Effector memory CD8-positive, alpha-beta T cell (primary cell): ENCODE measurements around the gene AASDH.
A peak's percentile ranks its signal among the peaks of the same experiment; 100 is the strongest.
"Not testable (repeated sequence)": the region's sequence is repeated elsewhere in the genome, so short reads cannot be mapped to it uniquely, and the experiment has no call there.

Source experiments
- ATAC-seq: fragments of 150-1000 bp; cut with Tn5 transposase; replicated peaks from 2 replicates; pipeline ENCODE4 v1.10.0; 2021; ENCODE audit warnings: mild to moderate bottlenecking, moderate library complexity
- DNase-seq, 3 experiments: peaks; one replicate each; pipeline ENCODE4 v3.0.0; 2021
- H3K27ac Mint-ChIP-seq, 2 donors: one replicate each; pipeline ENCODE4 v1.8.0; 2022; ENCODE audit warnings: mild to moderate bottlenecking in 2 of 2, mixed read lengths in 2 of 2, moderate library complexity in 2 of 2
- H3K27me3 Mint-ChIP-seq, 2 donors: one replicate each; pipeline ENCODE4 v1.8.0; 2022; ENCODE audit warnings: mixed read lengths in 2 of 2
- H3K36me3 Mint-ChIP-seq: one replicate; pipeline ENCODE4 v1.8.0; 2022; ENCODE audit warnings: mild to moderate bottlenecking, moderate library complexity, mixed read lengths; ENCODE audit not compliant: insufficient read depth
- H3K4me1 Mint-ChIP-seq, 2 donors: one replicate each; pipeline ENCODE4 v1.8.0; 2022; ENCODE audit warnings: low read depth in 2 of 2, mixed read lengths in 2 of 2
- H3K4me3 Mint-ChIP-seq, 2 donors: one replicate each; pipeline ENCODE4 v1.8.0; 2022; ENCODE audit warnings: mild to moderate bottlenecking in 2 of 2, mixed read lengths in 2 of 2, moderate library complexity in 2 of 2
- H3K9me3 Mint-ChIP-seq, 2 donors: one replicate each; pipeline ENCODE4 v1.8.0; 2022; ENCODE audit warnings: mixed read lengths in 2 of 2

AASDH gene

GRCh38 chr4:56372774-56373173 is 14.5 kb downstream of the AASDH start:
- peaks cover 2 to 8% of the 10 kb centered on the region in 2 donors for H3K4me1 Mint-ChIP-seq
- no peak for DNase-seq
- H3K27ac Mint-ChIP-seq, result no peak overlapping the region
- no peak for ATAC-seq
- peaks cover 34% of the 10 kb centered on the region for H3K36me3 Mint-ChIP-seq
- no peak overlapping the region for H3K4me3 Mint-ChIP-seq
- H3K9me3 Mint-ChIP-seq, result peaks cover 0 to 2% of the 10 kb centered on the region in 2 donors
- H3K27me3 Mint-ChIP-seq, result no peaks in the 10 kb centered on the region

GRCh38 chr4:56371426-56372220 is 15.7 kb downstream of the AASDH start:
- DNase-seq (no peak), ATAC-seq (no peak)
- Mint-ChIP-seq H3K9me3 (peaks cover 0 to 2% of the 10 kb centered on the region in 2 donors), H3K4me1 (peaks cover 2 to 3% of the 10 kb centered on the region in 2 donors), H3K4me3 (no peak overlapping the region), H3K27ac (peak overlapping the region in 1 of 2 donors; percentile 0), H3K27me3 (no peaks in the 10 kb centered on the region), H3K36me3 (peaks cover 34% of the 10 kb centered on the region)

GRCh38 chr4:56370377-56370776 is 16.9 kb downstream of the AASDH start:
- H3K9me3 Mint-ChIP-seq, result peaks cover 0 to 2% of the 10 kb centered on the region in 2 donors
- no peak overlapping the region for H3K4me3 Mint-ChIP-seq
- ATAC-seq (no peak), DNase-seq (no peak)
- peaks cover 27% of the 10 kb centered on the region for H3K36me3 Mint-ChIP-seq
- no peak overlapping the region for H3K27ac Mint-ChIP-seq
- H3K4me1 Mint-ChIP-seq, result peaks cover 2 to 6% of the 10 kb centered on the region in 2 donors
- H3K27me3 Mint-ChIP-seq, result no peaks in the 10 kb centered on the region

GRCh38 chr4:56362981-56363380 is 24.3 kb downstream of the AASDH start:
- H3K4me1 Mint-ChIP-seq, result peaks cover 2 to 12% of the 10 kb centered on the region in 2 donors
- H3K9me3 Mint-ChIP-seq, H3K36me3 Mint-ChIP-seq, DNase-seq, H3K27me3 Mint-ChIP-seq, H3K27ac Mint-ChIP-seq, ATAC-seq, H3K4me3 Mint-ChIP-seq: not testable (repeated sequence)

GRCh38 chr4:56360071-56360470 is 27.2 kb downstream of the AASDH start:
- Mint-ChIP-seq H3K9me3 (no peaks in the 10 kb centered on the region), H3K4me3 (no peak overlapping the region), H3K27ac (peak overlapping the region in 1 of 2 donors; percentile 16), H3K36me3 (peaks cover 4% of the 10 kb centered on the region), H3K4me1 (peaks cover 0 to 9% of the 10 kb centered on the region in 2 donors), H3K27me3 (no peaks in the 10 kb centered on the region)
- DNase-seq, result no peak
- ATAC-seq, result no peak

- DNase-seq (no peak), ATAC-seq (no peak)
- Mint-ChIP-seq H3K4me1 (no peaks in the 10 kb centered on the region), H3K36me3 (peaks cover 10% of the 10 kb centered on the region), H3K27ac (no peak overlapping the region), H3K4me3 (no peak overlapping the region), H3K9me3 (no peaks in the 10 kb centered on the region), H3K27me3 (no peaks in the 10 kb centered on the region)
Observed at GRCh38 chr4:56356650-56357049, 30.6 kb downstream of the AASDH start.

- Mint-ChIP-seq H3K27me3 (no peaks in the 10 kb centered on the region), H3K27ac (no peak overlapping the region), H3K9me3 (no peaks in the 10 kb centered on the region), H3K4me1 (no peaks in the 10 kb centered on the region), H3K4me3 (no peak overlapping the region), H3K36me3 (peaks cover 10% of the 10 kb centered on the region)
- no peak for DNase-seq
- ATAC-seq, result no peak
Observed at GRCh38 chr4:56348576-56348975, 38.7 kb downstream of the AASDH start.

- DNase-seq (no peak), ATAC-seq (no peak)
- H3K36me3 Mint-ChIP-seq, result peaks cover 9% of the 10 kb centered on the region
- H3K27me3 Mint-ChIP-seq, result no peaks in the 10 kb centered on the region
- H3K4me1 Mint-ChIP-seq, result no peaks in the 10 kb centered on the region
- H3K9me3 Mint-ChIP-seq, result no peaks in the 10 kb centered on the region
- H3K27ac Mint-ChIP-seq, result no peak overlapping the region
- H3K4me3 Mint-ChIP-seq, result no peak overlapping the region
Observed at GRCh38 chr4:56345458-56345857, 41.8 kb downstream of the AASDH start.

- Mint-ChIP-seq H3K9me3 (no peaks in the 10 kb centered on the region), H3K27me3 (no peaks in the 10 kb centered on the region), H3K4me1 (no peaks in the 10 kb centered on the region), H3K36me3 (peaks cover 9% of the 10 kb centered on the region), H3K4me3 (no peak overlapping the region), H3K27ac (no peak overlapping the region)
- DNase-seq (no peak), ATAC-seq (no peak)
Observed at GRCh38 chr4:56342746-56343145, 44.5 kb downstream of the AASDH start.

- DNase-seq (no peak), ATAC-seq (no peak)
- Mint-ChIP-seq H3K27me3 (no peaks in the 10 kb centered on the region), H3K9me3 (peaks cover 2% of the 10 kb centered on the region in 2 donors), H3K36me3 (no peaks in the 10 kb centered on the region), H3K4me1 (no peaks in the 10 kb centered on the region), H3K4me3 (no peak overlapping the region), H3K27ac (no peak overlapping the region)
Observed at GRCh38 chr4:56330691-56331090, 56.6 kb downstream of the AASDH start.

GRCh38 chr4:56326363-56326762 is 60.9 kb downstream of the AASDH start:
- no peaks in the 10 kb centered on the region for H3K9me3 Mint-ChIP-seq
- ATAC-seq (no peak), DNase-seq (no peak)
- peaks cover 11 to 22% of the 10 kb centered on the region in 2 donors for H3K27me3 Mint-ChIP-seq
- H3K4me3 Mint-ChIP-seq, result no peak overlapping the region
- no peaks in the 10 kb centered on the region for H3K4me1 Mint-ChIP-seq
- no peak overlapping the region for H3K27ac Mint-ChIP-seq
- no peaks in the 10 kb centered on the region for H3K36me3 Mint-ChIP-seq

- Mint-ChIP-seq H3K27ac (no peak overlapping the region), H3K27me3 (peaks cover 17 to 42% of the 10 kb centered on the region in 2 donors), H3K4me3 (no peak overlapping the region), H3K9me3 (no peaks in the 10 kb centered on the region), H3K4me1 (no peaks in the 10 kb centered on the region), H3K36me3 (no peaks in the 10 kb centered on the region)
- DNase-seq (no peak), ATAC-seq (no peak)
Observed at GRCh38 chr4:56324011-56324610, 63.2 kb downstream of the AASDH start.

- H3K27me3 Mint-ChIP-seq, result peaks cover 17 to 50% of the 10 kb centered on the region in 2 donors
- no peaks in the 10 kb centered on the region for H3K4me1 Mint-ChIP-seq
- no peak overlapping the region for H3K4me3 Mint-ChIP-seq
Observed at GRCh38 chr4:56323327-56323726, 64.0 kb downstream of the AASDH start.

GRCh38 chr4:56321251-56321650 is 66.0 kb downstream of the AASDH start:
- no peak for ATAC-seq

More at GRCh38 chr4:56323327-56323726, 64.0 kb downstream of the AASDH start:
- no peaks in the 10 kb centered on the region for H3K9me3 Mint-ChIP-seq
- ATAC-seq, result no peak
- no peak overlapping the region for H3K27ac Mint-ChIP-seq
- DNase-seq, result no peak
- no peaks in the 10 kb centered on the region for H3K36me3 Mint-ChIP-seq

More at GRCh38 chr4:56321251-56321650, 66.0 kb downstream of the AASDH start:
- Mint-ChIP-seq H3K9me3 (no peaks in the 10 kb centered on the region), H3K36me3 (no peaks in the 10 kb centered on the region), H3K27me3 (peaks cover 17 to 53% of the 10 kb centered on the region in 2 donors), H3K4me1 (no peaks in the 10 kb centered on the region), H3K27ac (no peak overlapping the region), H3K4me3 (no peak overlapping the region)
- DNase-seq, result no peak
